BJ (cell line): ENCODE measurements around the gene MCCD1. TPM values are rescaled to one million over a fixed set of nuclear protein-coding genes. Genes with fewer than 3 reads are reported as not detected.

Experiments used
- CTCF ChIA-PET: fragments of 350-600 bp; formaldehyde crosslinking; extraction: SDS; loops from one replicate; lab custom pipeline; 2021; ENCODE audit warnings: antibody characterized with exemption, inconsistent platforms; lab: Yijun Ruan, JAX
- POLR2A ChIA-PET: fragments of 300-600 bp; sonication (Branson Sonifier 250); formaldehyde crosslinking; extraction: SDS; loops from one replicate; lab custom pipeline; 2021; ENCODE audit warnings: antibody characterized with exemption; lab: Charles Lee
- DNase-seq: peaks from one replicate; pipeline ENCODE4 v3.0.0-alpha.2; 2011; ENCODE audit warnings: low read depth
- H3K27me3 ChIP-seq: 2 replicates; pipeline ENCODE4 v1.6.0; 2011; ENCODE audit warnings: low read length; ENCODE audit not compliant: control insufficient read depth, insufficient read depth
- H3K36me3 ChIP-seq: 2 replicates; pipeline ENCODE4 v1.5.1; 2011; ENCODE audit warnings: low read length; ENCODE audit not compliant: control insufficient read depth, insufficient read depth
- H3K4me3 ChIP-seq: 2 replicates; pipeline ENCODE4 v1.5.1; 2011; ENCODE audit warnings: low read depth, mild to moderate bottlenecking, control low read depth, low read length
- CTCF ChIP-seq: IDR thresholded peaks from 2 replicates; pipeline ENCODE4 v1.5.1; 2011; ENCODE audit warnings: low read depth, mild to moderate bottlenecking, control low read depth, inconsistent platforms, low read length, moderate library complexity; ENCODE audit not compliant: insufficient read depth
- polyA plus RNA-seq: library from polyadenylated mRNA; depleted of rRNA; stranded (reverse); fragments of >200 nt; gene quantifications from 2 replicates; pipeline ENCODE4 v1.2.3, GENCODE V29; 2011

Gene MCCD1
- polyA plus RNA-seq, 1 experiment: not detected

- DNase-seq: no peak
- Histone ChIP-seq H3K27me3 (peaks cover 1% of the 10 kb centered on the region), H3K36me3 (no peaks in the 10 kb centered on the region), H3K4me3 (no peak overlapping the region)
- no peak for TF ChIP-seq CTCF
- ChIA-PET POLR2A (no interaction called here), CTCF (interaction anchor here (1.1 to 6.5 kb wide), 2 partner anchors 10 to 29 kb away, joined by 5 to 43 read pairs; no protein-coding TSS in a partner anchor)
These were observed 41.2 kb downstream of the MCCD1 start for GRCh38 chr6:31569861-31570536.

GRCh38 chr6:31572041-31572911 lies 43.5 kb downstream of the MCCD1 start, which contains the start of gene LTA:
LTA (plus strand) TSS chr6:31572289; CDS start chr6:31572743, 454 bp downstream.
- Histone ChIP-seq H3K27me3 (peaks cover 1% of the 10 kb centered on the region), H3K4me3 (no peak within 1 kb of the TSS), H3K36me3 (no peaks in the 10 kb centered on the region)
- CTCF ChIA-PET: interaction anchor here (6.5 kb wide), 1 partner anchor 8 kb away, joined by 43 read pairs; no protein-coding TSS in a partner anchor
- POLR2A ChIA-PET: no interaction called here
- no peak for DNase-seq
- no peak for TF ChIP-seq CTCF

- ChIA-PET POLR2A (no interaction called here), CTCF (interaction anchor here (1.0 to 5.3 kb wide), 6 partner anchors 8 to 28 kb away, joined by 3 to 35 read pairs (median 4); partner anchors contain the start of gene NFKBIL1)
- no peak for DNase-seq
- Histone ChIP-seq H3K27me3 (peaks cover 1% of the 10 kb centered on the region), H3K36me3 (no peaks in the 10 kb centered on the region), H3K4me3 (no peak overlapping the region)
- TF ChIP-seq CTCF: no peak
These were observed 44.7 kb downstream of the MCCD1 start for GRCh38 chr6:31573239-31574105.

- TF ChIP-seq CTCF: no peak
- H3K36me3 ChIP-seq: no peaks in the 10 kb centered on the region
- no peak for DNase-seq
- H3K27me3 ChIP-seq: peaks cover 1% of the 10 kb centered on the region
- ChIA-PET POLR2A (interaction anchor here (0.6 kb wide), 1 partner anchor 19 kb away, joined by 3 read pairs; no protein-coding TSS in a partner anchor), CTCF (interaction anchor here (0.9 to 5.3 kb wide), 6 partner anchors 9 to 29 kb away, joined by 3 to 35 read pairs (median 4); partner anchors contain the start of gene NFKBIL1)
- H3K4me3 ChIP-seq: no peak overlapping the region
These were observed 45.6 kb downstream of the MCCD1 start for GRCh38 chr6:31574106-31575061.
